ENCODE results near the gene DCHS2.

The DCHS2 gene

GRCh38 chr4:154368060-154368459, 123.5 kb downstream of the DCHS2 start:
- no peak for DNase-seq

- DNase-seq: no peak
Observed at GRCh38 chr4:154367659-154368058, 123.9 kb downstream of the DCHS2 start.

- DNase-seq: no peak
Observed at GRCh38 chr4:154366956-154367355, 124.6 kb downstream of the DCHS2 start.

GRCh38 chr4:154364066-154364845, 127.3 kb downstream of the DCHS2 start:
- no peak for DNase-seq

- DNase-seq: no peak
Observed at GRCh38 chr4:154361450-154361849, 130.1 kb downstream of the DCHS2 start.

- DNase-seq: no peak
Observed at GRCh38 chr4:154360491-154360890, 131.1 kb downstream of the DCHS2 start.

- no peak for DNase-seq
Observed at GRCh38 chr4:154354883-154355282, 136.7 kb downstream of the DCHS2 start.

- no peak for DNase-seq
Observed at GRCh38 chr4:154349829-154350228, 141.8 kb downstream of the DCHS2 start.

GRCh38 chr4:154348657-154349056, 142.9 kb downstream of the DCHS2 start:
- no peak for DNase-seq

GRCh38 chr4:154345359-154345758, 146.2 kb downstream of the DCHS2 start:
- no peak for DNase-seq

- no peak for DNase-seq
Observed at GRCh38 chr4:154344686-154345085, 146.9 kb downstream of the DCHS2 start.

- no peak for DNase-seq
Observed at GRCh38 chr4:154343651-154344050, 147.9 kb downstream of the DCHS2 start.

- DNase-seq: no peak
Observed at GRCh38 chr4:154341448-154341847, 150.2 kb downstream of the DCHS2 start.

- no peak for DNase-seq
Observed at GRCh38 chr4:154335588-154335987, 156.0 kb downstream of the DCHS2 start.

- DNase-seq: no peak
Observed at GRCh38 chr4:154332681-154333421, 158.7 kb downstream of the DCHS2 start.

GRCh38 chr4:154329939-154330338, 161.7 kb downstream of the DCHS2 start:
- no peak for DNase-seq

GRCh38 chr4:154329268-154329868, 162.2 kb downstream of the DCHS2 start:
- DNase-seq: no peak

- DNase-seq: no peak
Observed at GRCh38 chr4:154328030-154328429, 163.6 kb downstream of the DCHS2 start.

- DNase-seq: no peak
Observed at GRCh38 chr4:154320521-154320920, 171.1 kb downstream of the DCHS2 start.

GRCh38 chr4:154319736-154320135, 171.9 kb downstream of the DCHS2 start:
- no peak for DNase-seq

GRCh38 chr4:154317201-154317999, 174.2 kb downstream of the DCHS2 start:
- no peak for DNase-seq

- DNase-seq: no peak
Observed at GRCh38 chr4:154315741-154316140, 175.9 kb downstream of the DCHS2 start.

- DNase-seq: no peak
Observed at GRCh38 chr4:154314248-154314647, 177.4 kb downstream of the DCHS2 start.

Measured in DMS153 (cell line).